A673 (cell line): ENCODE results near the gene TMC1. TPM values are rescaled to one million over a fixed set of nuclear protein-coding genes. Genes with fewer than 3 reads are reported as not detected.
"Not testable (repeated sequence)": the region's sequence is repeated elsewhere in the genome, so short reads cannot be mapped to it uniquely, and the experiment has no call there.

Experiments used
- BruUV-seq: library from RNA; stranded (reverse); fragments of 400-500 nt; replicated peaks from 2 replicates; lab custom pipeline; 2021; lab: Mats Ljungman, UMichigan
- CTCF ChIA-PET: fragments of 300-600 bp; sonication (Branson Sonifier 250); formaldehyde crosslinking; loops from one replicate; lab custom pipeline; 2022; ENCODE audit warnings: antibody characterized with exemption; lab: Charles Lee
- POLR2A ChIA-PET: fragments of 300-600 bp; sonication (Branson Sonifier 250); formaldehyde crosslinking; loops from one replicate; lab custom pipeline; 2022; ENCODE audit warnings: antibody characterized with exemption; ENCODE audit not compliant: low non-redundant PET; lab: Charles Lee
- DNase-seq: peaks from one replicate; pipeline ENCODE4 v3.0.0-alpha.2; 2015; ENCODE audit warnings: low spot score
- H3K27ac ChIP-seq: fragments of 200-600 bp; sonication (generic); 2 replicates; pipeline ENCODE4 v1.5.1; 2016; ENCODE audit warnings: mixed run types, low read depth, mild to moderate bottlenecking, mixed read lengths, antibody characterized with exemption, low read length; ENCODE audit not compliant: poor library complexity, severe bottlenecking
- H3K27me3 ChIP-seq: fragments of 200-600 bp; sonication (generic); replicated peaks from 2 replicates; pipeline ENCODE4 v1.6.1; 2017; ENCODE audit warnings: mixed run types, low read depth, mild to moderate bottlenecking, mixed read lengths, antibody characterized with exemption, low read length; ENCODE audit not compliant: insufficient read depth, poor library complexity
- H3K36me3 ChIP-seq: fragments of 200-600 bp; sonication (generic); 2 replicates; pipeline ENCODE4 v1.6.1; 2016; ENCODE audit warnings: mixed run types, mild to moderate bottlenecking, mixed read lengths, antibody characterized with exemption, low read length; ENCODE audit not compliant: insufficient read depth, poor library complexity, severe bottlenecking
- H3K4me1 ChIP-seq: fragments of 200-600 bp; sonication (generic); 2 replicates; pipeline ENCODE4 v1.6.1; 2017; ENCODE audit warnings: mixed run types, mild to moderate bottlenecking, mixed read lengths, antibody characterized with exemption, low read length; ENCODE audit not compliant: insufficient read depth, poor library complexity, severe bottlenecking
- H3K4me3 ChIP-seq: fragments of 200-600 bp; sonication (generic); 2 replicates; pipeline ENCODE4 v1.5.1; 2016; ENCODE audit warnings: low read depth, mixed run types, mild to moderate bottlenecking, mixed read lengths, low read length; ENCODE audit not compliant: poor library complexity, severe bottlenecking
- H3K9me3 ChIP-seq: fragments of 200-600 bp; sonication (generic); 2 replicates; pipeline ENCODE4 v1.6.1; 2016; ENCODE audit warnings: mixed run types, low read depth, mild to moderate bottlenecking, mixed read lengths, antibody characterized with exemption, low read length; ENCODE audit not compliant: poor library complexity, severe bottlenecking
- EZH2 ChIP-seq: fragments of 200-600 bp; sonication (generic); IDR thresholded peaks from 2 replicates; pipeline ENCODE4 v1.6.1; 2017; ENCODE audit warnings: borderline replicate concordance, low read depth, mild to moderate bottlenecking, mixed read lengths, antibody characterized with exemption, low read length; ENCODE audit not compliant: poor library complexity, severe bottlenecking
- intact Hi-C: fragments of 100-400 bp; cut with micrococcal nuclease; formaldehyde crosslinking; loops from one replicate; pipeline ENCODE4 v1.10.0; 2022; ENCODE audit not compliant: unreplicated experiment
- total RNA-seq: library from RNA; stranded (reverse); gene quantifications from 2 replicates; pipeline ENCODE4 v1.2.3, GENCODE V29; 2021
- TF ChIP-seq, protein P1 (sequence below): fragments of 300-800, 200-600 bp; sonication (generic); conservative IDR thresholded peaks from 2 replicates; pipeline ENCODE4 v1.5.1; 2017; ENCODE audit warnings: low read depth, mild to moderate bottlenecking, antibody characterized with exemption, low read length, moderate library complexity, mixed read lengths

TMC1 gene
- total RNA-seq, 1 experiment from 2014 or later = 0.75 TPM

DNA sequence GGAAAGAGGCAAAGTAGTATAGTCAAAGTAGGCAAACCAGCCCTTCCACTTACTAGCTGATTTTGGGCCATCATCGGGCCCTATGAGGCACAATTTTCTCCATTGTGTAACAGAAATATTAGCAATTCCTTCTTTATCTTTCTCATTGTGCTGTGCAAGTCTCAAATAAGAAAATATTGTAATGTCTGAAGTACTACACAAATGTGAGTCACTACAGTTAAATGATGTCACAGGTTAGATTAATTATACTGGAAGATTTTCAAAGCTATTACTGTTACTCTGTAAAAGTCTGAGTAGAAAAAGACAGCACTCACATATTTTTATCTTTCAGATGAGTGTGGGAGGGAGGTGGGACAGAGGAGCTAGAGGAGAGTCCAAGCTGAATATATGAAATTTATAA lies 12.4 kb upstream of the TMC1 start:
- POLR2A ChIA-PET = no interaction called here
- intact Hi-C loops = no loop called here
- BruUV-seq = no TSS peak

DNA sequence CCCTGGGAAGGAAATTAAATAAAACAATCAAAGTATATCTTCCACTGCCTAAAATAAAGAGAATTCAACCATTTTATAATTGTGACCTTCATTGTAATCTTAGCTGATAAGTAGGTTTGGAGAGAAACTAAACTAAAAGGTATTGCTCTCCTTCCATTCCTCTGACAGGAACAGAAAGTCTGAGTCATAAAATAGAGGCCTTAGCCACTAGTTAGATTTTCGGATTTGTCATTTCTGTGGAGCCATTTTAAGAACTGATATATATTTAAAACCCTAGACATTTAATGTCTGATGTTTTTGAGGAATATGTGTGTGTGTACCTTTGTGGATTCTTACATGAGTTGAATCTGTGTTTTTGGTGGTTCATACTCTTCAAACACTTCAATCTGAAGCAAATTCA lies 11.8 kb upstream of the TMC1 start:
- no peaks in the 10 kb centered on the region for H3K9me3 ChIP-seq
- ChIA-PET POLR2A (no interaction called here), CTCF (no interaction called here)
- H3K27ac ChIP-seq = no peak overlapping the region
- DNase-seq = no peak
- intact Hi-C loops = no loop called here
- no peaks in the 10 kb centered on the region for H3K4me1 ChIP-seq
- H3K27me3 ChIP-seq = no peaks in the 10 kb centered on the region
- TF ChIP-seq EZH2 = no peak
- TF ChIP-seq, protein P1, sequence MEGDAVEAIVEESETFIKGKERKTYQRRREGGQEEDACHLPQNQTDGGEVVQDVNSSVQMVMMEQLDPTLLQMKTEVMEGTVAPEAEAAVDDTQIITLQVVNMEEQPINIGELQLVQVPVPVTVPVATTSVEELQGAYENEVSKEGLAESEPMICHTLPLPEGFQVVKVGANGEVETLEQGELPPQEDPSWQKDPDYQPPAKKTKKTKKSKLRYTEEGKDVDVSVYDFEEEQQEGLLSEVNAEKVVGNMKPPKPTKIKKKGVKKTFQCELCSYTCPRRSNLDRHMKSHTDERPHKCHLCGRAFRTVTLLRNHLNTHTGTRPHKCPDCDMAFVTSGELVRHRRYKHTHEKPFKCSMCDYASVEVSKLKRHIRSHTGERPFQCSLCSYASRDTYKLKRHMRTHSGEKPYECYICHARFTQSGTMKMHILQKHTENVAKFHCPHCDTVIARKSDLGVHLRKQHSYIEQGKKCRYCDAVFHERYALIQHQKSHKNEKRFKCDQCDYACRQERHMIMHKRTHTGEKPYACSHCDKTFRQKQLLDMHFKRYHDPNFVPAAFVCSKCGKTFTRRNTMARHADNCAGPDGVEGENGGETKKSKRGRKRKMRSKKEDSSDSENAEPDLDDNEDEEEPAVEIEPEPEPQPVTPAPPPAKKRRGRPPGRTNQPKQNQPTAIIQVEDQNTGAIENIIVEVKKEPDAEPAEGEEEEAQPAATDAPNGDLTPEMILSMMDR = no peak
- no TSS peak for BruUV-seq
- no peaks in the 10 kb centered on the region for H3K36me3 ChIP-seq
- H3K4me3 ChIP-seq = no peak overlapping the region

More for the DNA sequence above, 12.4 kb upstream of the TMC1 start:
- no peaks in the 10 kb centered on the region for H3K4me1 ChIP-seq
- H3K27ac ChIP-seq = no peak overlapping the region
- no peaks in the 10 kb centered on the region for H3K9me3 ChIP-seq
- DNase-seq = no peak
- no peaks in the 10 kb centered on the region for H3K27me3 ChIP-seq
- no peak overlapping the region for H3K4me3 ChIP-seq
- CTCF ChIA-PET = no interaction called here
- TF ChIP-seq EZH2 = no peak
- TF ChIP-seq, protein P1 = no peak
- H3K36me3 ChIP-seq = no peaks in the 10 kb centered on the region

DNA sequence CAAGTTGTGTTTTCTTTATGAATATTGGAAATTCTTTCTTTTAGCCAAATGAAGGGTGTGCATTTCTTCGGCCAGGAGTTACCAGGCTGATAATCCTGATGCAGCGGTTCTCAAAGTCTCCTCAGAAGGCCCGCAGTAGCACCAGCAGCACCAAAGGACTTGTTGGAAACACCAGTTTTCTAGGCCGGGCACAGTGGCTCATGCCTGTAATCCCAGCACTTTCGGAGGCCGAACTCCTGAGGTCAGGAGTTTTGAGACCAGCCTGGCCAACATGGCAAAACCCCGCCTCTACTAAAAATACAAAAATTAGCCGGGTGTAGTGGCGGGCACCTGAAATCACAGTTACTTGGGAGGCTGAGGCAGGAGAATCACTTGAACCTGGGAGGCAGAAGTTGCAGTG lies 397 bp upstream of the TMC1 start:
- POLR2A ChIA-PET, H3K36me3 ChIP-seq, BruUV-seq, H3K9me3 ChIP-seq, DNase-seq, CTCF ChIA-PET, H3K4me3 ChIP-seq, intact Hi-C loops, H3K27me3 ChIP-seq, H3K4me1 ChIP-seq, H3K27ac ChIP-seq: not testable (repeated sequence)

DNA sequence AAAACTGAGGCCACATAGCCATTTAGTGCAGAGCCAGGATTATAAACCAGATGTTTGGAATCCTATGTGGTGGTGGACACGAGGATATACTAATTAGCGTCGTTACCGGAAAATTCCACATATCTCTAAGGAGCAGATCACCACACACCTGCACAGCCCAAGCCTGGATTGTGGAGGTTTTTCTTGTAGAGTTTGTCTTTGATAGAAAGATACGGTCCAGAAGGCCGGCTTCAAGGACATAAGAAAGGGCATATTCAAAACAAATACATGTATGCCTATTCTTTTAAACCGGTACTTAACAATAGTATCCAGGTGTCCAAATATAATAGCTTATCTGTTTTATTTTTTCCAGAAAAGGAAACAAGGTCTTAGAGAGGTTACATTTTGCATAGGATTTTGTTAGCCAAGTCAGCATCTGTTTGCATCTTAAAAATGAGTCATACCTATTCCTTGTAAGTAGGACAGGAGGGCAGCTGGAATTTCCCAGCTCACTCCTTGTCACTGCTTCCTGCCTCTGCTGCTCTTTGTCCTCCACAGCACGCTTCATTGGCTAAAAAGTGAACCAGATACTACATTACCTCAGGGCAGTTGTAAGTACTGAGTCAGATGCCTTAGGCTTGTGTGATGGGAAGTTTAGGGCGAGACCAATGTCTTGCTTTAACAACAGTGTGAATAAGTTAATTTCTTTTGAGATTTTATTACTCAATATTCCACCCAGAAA lies 3.6 kb downstream of the TMC1 start:
- no peaks in the 10 kb centered on the region for H3K36me3 ChIP-seq
- POLR2A ChIA-PET = no interaction called here
- no peaks in the 10 kb centered on the region for H3K4me1 ChIP-seq
- H3K27me3 ChIP-seq = no peaks in the 10 kb centered on the region
- TF ChIP-seq EZH2 = no peak
- TF ChIP-seq, protein P1 = no peak
- no peaks in the 10 kb centered on the region for H3K9me3 ChIP-seq
- peak; percentile 54 for DNase-seq
- no peak overlapping the region for H3K27ac ChIP-seq
- BruUV-seq = no TSS peak
- CTCF ChIA-PET = no interaction called here
- intact Hi-C loops = no loop called here
- no peak overlapping the region for H3K4me3 ChIP-seq
